Muscle of leg (tissue), 11 donors: ENCODE results near the gene GPR176. TPM values are rescaled to one million over a fixed set of nuclear protein-coding genes. Genes with fewer than 3 reads are reported as not detected.
A peak's percentile ranks its signal among the peaks of the same experiment; 100 is the strongest.

ENCODE experiments used
- DNase-seq: peaks from one replicate; pipeline ENCODE4 v3.0.0; 2013
- H3K27ac ChIP-seq: one replicate; pipeline ENCODE4 v1.5.1; 2013; ENCODE audit warnings: mild to moderate bottlenecking, low read length, control low read depth
- H3K27me3 ChIP-seq: one replicate; pipeline ENCODE4 v1.6.1; 2013; ENCODE audit warnings: low read length; ENCODE audit not compliant: control insufficient read depth, insufficient read depth
- H3K36me3 ChIP-seq: one replicate; pipeline ENCODE4 v1.6.1; 2013; ENCODE audit warnings: low read length; ENCODE audit not compliant: control insufficient read depth, insufficient read depth
- H3K4me1 ChIP-seq: one replicate; pipeline ENCODE4 v1.6.1; 2013; ENCODE audit warnings: low read length; ENCODE audit not compliant: control insufficient read depth, insufficient read depth
- H3K4me3 ChIP-seq: one replicate; pipeline ENCODE4 v1.5.1; 2013; ENCODE audit warnings: low read length, control low read depth
- H3K9me3 ChIP-seq: replicated peaks from 2 replicates; pipeline ENCODE4 v1.6.1; 2013; ENCODE audit warnings: low read depth, low read length; ENCODE audit not compliant: control insufficient read depth
- WGBS: methylation state at CpG from one replicate; pipeline ENCODE4 v1.1.5; 2013; ENCODE audit warnings: missing lambda C conversion rate; ENCODE audit not compliant: insufficient coverage; 5-methylcytosine and 5-hydroxymethylcytosine counted together
- polyA plus RNA-seq, 8 donors: library from polyadenylated mRNA; unstranded; fragments of 120-200 nt; gene quantifications; one replicate each; pipeline versions ENCODE4 v1.2.1 to v1.2.3, GENCODE V29; 2013; ENCODE audit warnings: inconsistent platforms in 1 of 8, low replicate concordance in 1 of 8; ENCODE audit not compliant: insufficient read length in 8 of 8, insufficient read depth in 1 of 8
- total RNA-seq: library from RNA; stranded (reverse); fragments of 120-200 nt; gene quantifications from one replicate; pipeline ENCODE4 v1.2.4, GENCODE V29; 2013

GPR176 gene
- total and polyA plus RNA-seq, 9 donors = 4.0 to 7.3 (median 6.4) TPM

GRCh38 chr15:39868396-39868795 is 51.7 kb downstream of the GPR176 start:
- H3K36me3 ChIP-seq = no peaks in the 10 kb centered on the region
- H3K27ac ChIP-seq = no peak overlapping the region
- 100% methylated on average over 1 of the region's 2 CpGs for WGBS
- H3K4me1 ChIP-seq = no peaks in the 10 kb centered on the region
- H3K27me3 ChIP-seq = no peaks in the 10 kb centered on the region
- no peak overlapping the region for H3K4me3 ChIP-seq
- no peak for DNase-seq
- H3K9me3 ChIP-seq = no peaks in the 10 kb centered on the region

DNA sequence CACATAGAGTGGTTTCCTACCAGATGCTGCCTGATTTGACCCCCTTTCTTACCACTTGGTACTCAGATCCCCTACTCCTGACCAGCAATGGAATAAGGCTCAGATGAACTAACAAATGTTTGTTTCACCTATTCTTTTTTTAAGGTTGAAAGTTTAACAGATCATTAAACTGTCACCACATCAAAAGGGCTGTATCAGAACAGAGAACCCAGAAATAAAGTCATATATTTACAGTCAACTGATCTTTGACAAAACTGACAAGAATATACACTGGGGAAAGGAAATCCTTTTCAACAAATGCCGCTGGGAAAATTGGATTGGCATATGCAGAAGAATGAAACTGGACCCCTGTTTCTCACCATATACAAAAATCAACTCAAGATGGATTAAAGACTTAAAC is 56.0 kb downstream of the GPR176 start:
- DNase-seq = no peak
- H3K9me3 ChIP-seq = no peaks in the 10 kb centered on the region
- WGBS = no CpG with 5 or more reads among the region's 1 CpG
- H3K4me3 ChIP-seq = no peak overlapping the region
- H3K36me3 ChIP-seq = no peaks in the 10 kb centered on the region
- no peaks in the 10 kb centered on the region for H3K4me1 ChIP-seq
- H3K27me3 ChIP-seq = no peaks in the 10 kb centered on the region
- H3K27ac ChIP-seq = no peak overlapping the region

DNA sequence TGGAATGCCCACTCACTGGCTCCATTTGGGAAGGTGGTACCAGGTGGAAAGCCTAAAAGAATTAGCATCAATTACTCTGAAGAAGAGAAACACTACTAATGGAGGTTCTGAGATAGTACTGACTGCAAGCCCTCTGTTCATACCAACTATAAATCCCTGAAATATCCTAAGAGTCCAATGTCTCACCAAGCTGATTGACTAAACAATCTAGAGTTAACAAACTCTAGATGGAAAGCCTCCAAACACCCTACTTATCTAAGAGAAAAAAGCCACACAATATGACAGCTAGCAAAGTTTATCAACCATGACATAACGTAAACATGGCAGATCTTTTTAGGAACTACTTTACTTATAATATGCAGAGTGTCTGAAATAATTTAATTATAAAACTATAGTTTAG is 59.2 kb downstream of the GPR176 start:
- H3K27ac ChIP-seq = no peak overlapping the region
- no CpG with 5 or more reads among the region's 1 CpG for WGBS
- H3K36me3 ChIP-seq = no peaks in the 10 kb centered on the region
- H3K9me3 ChIP-seq = no peaks in the 10 kb centered on the region
- no peak overlapping the region for H3K4me3 ChIP-seq
- H3K4me1 ChIP-seq = no peaks in the 10 kb centered on the region
- no peak for DNase-seq
- H3K27me3 ChIP-seq = no peaks in the 10 kb centered on the region

- no peaks in the 10 kb centered on the region for H3K27me3 ChIP-seq
- no peak overlapping the region for H3K4me3 ChIP-seq
- H3K9me3 ChIP-seq = no peaks in the 10 kb centered on the region
- no peak for DNase-seq
- WGBS = 95% methylated on average over 2 of the region's 3 CpGs
- no peaks in the 10 kb centered on the region for H3K4me1 ChIP-seq
- no peaks in the 10 kb centered on the region for H3K36me3 ChIP-seq
- no peak overlapping the region for H3K27ac ChIP-seq
Measured at GRCh38 chr15:39860200-39860599, 59.9 kb downstream of the GPR176 start.

DNA sequence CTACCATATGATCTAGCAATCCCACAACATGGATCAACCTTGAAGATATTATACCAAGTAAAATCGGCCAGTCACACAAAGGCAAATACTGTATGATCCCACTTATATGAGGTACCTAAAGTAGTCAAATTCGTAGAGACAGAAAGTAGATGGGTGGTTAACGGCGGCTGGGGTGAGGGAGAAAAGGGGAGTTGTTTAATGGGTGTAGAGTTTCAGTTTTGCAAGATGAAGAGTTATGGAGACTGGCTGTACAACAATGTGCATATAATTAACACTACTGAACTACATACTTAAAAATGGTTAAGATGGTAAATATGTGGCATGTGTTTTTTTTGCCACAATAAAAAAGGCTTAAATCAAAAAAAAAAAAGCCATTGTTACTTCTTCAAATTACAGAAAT is 60.4 kb downstream of the GPR176 start:
- no CpG with 5 or more reads among the region's 4 CpGs for WGBS
- H3K9me3 ChIP-seq = no peaks in the 10 kb centered on the region
- H3K4me3 ChIP-seq = no peak overlapping the region
- no peak for DNase-seq
- no peak overlapping the region for H3K27ac ChIP-seq
- H3K4me1 ChIP-seq = no peaks in the 10 kb centered on the region
- H3K27me3 ChIP-seq = no peaks in the 10 kb centered on the region
- H3K36me3 ChIP-seq = no peaks in the 10 kb centered on the region

- no peak for DNase-seq
Measured at GRCh38 chr15:39857132-39857531, 62.9 kb downstream of the GPR176 start.

GRCh38 chr15:39856357-39856756 is 63.7 kb downstream of the GPR176 start:
- H3K4me3 ChIP-seq = no peak overlapping the region
- H3K27me3 ChIP-seq = no peaks in the 10 kb centered on the region
- 76% methylated on average over 2 of the region's 3 CpGs for WGBS
- DNase-seq = no peak
- H3K4me1 ChIP-seq = no peaks in the 10 kb centered on the region
- H3K27ac ChIP-seq = no peak overlapping the region
- H3K9me3 ChIP-seq = no peaks in the 10 kb centered on the region
- H3K36me3 ChIP-seq = no peaks in the 10 kb centered on the region

More at GRCh38 chr15:39857132-39857531, 62.9 kb downstream of the GPR176 start:
- H3K36me3 ChIP-seq = no peaks in the 10 kb centered on the region
- WGBS = no CpG with 5 or more reads among the region's 1 CpG
- H3K9me3 ChIP-seq = no peaks in the 10 kb centered on the region
- no peaks in the 10 kb centered on the region for H3K27me3 ChIP-seq
- H3K27ac ChIP-seq = no peak overlapping the region
- no peaks in the 10 kb centered on the region for H3K4me1 ChIP-seq
- H3K4me3 ChIP-seq = no peak overlapping the region

GRCh38 chr15:39855400-39855799 is 64.7 kb downstream of the GPR176 start:
- Histone ChIP-seq H3K9me3 (no peaks in the 10 kb centered on the region), H3K27ac (no peak overlapping the region), H3K27me3 (no peaks in the 10 kb centered on the region), H3K36me3 (no peaks in the 10 kb centered on the region), H3K4me1 (no peaks in the 10 kb centered on the region), H3K4me3 (no peak overlapping the region)
- 20% methylated on average over 1 of the region's 2 CpGs for WGBS
- DNase-seq = peak; percentile 23

DNA sequence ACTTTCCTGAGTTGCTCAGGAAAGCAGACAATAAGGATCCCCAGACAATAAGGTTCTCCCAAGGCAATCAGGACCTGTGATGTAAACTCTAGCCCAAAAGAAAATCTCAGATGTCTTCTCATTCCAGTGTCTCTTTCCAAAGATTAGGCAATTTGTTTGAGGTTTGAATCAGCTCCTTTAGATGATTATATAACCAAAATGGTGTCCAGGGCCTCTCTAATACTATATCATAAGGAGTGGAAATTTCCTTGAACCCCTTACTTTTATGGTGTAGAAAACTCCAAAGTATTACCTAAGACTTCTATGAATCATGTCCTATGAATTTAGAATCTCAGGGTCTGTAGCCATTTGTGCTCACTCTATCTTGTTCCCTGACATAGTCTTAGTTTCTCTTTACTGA is 65.9 kb downstream of the GPR176 start:
- H3K4me3 ChIP-seq = no peak overlapping the region
- H3K36me3 ChIP-seq = no peaks in the 10 kb centered on the region
- H3K27me3 ChIP-seq = no peaks in the 10 kb centered on the region

DNA sequence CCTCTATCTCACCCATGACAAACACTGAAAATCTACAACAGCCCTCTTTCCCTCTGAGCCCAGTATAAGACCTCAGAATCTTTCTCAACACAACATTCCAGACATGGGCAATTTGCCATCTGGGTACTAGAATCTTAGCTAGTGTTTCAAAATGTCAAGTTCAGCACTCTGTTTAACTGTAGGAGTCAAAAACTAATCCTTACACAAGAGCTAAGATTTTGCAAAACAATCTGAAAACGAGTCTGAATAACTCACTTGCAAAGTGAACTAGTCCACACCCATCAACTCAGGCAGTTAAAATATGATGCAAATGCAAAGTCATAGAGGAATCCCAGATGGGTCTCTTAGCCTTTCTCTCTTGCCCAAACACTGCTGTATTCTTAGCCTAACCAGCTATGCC is 67.8 kb downstream of the GPR176 start:
- Histone ChIP-seq H3K27me3 (no peaks in the 10 kb centered on the region), H3K36me3 (no peaks in the 10 kb centered on the region), H3K9me3 (no peaks in the 10 kb centered on the region), H3K27ac (no peak overlapping the region), H3K4me1 (no peaks in the 10 kb centered on the region), H3K4me3 (no peak overlapping the region)
- DNase-seq = no peak
- WGBS = no CpG with 5 or more reads among the region's 1 CpG

More for the DNA sequence above, 65.9 kb downstream of the GPR176 start:
- no peaks in the 10 kb centered on the region for H3K9me3 ChIP-seq
- DNase-seq = no peak
- no peak overlapping the region for H3K27ac ChIP-seq
- no peaks in the 10 kb centered on the region for H3K4me1 ChIP-seq

DNA sequence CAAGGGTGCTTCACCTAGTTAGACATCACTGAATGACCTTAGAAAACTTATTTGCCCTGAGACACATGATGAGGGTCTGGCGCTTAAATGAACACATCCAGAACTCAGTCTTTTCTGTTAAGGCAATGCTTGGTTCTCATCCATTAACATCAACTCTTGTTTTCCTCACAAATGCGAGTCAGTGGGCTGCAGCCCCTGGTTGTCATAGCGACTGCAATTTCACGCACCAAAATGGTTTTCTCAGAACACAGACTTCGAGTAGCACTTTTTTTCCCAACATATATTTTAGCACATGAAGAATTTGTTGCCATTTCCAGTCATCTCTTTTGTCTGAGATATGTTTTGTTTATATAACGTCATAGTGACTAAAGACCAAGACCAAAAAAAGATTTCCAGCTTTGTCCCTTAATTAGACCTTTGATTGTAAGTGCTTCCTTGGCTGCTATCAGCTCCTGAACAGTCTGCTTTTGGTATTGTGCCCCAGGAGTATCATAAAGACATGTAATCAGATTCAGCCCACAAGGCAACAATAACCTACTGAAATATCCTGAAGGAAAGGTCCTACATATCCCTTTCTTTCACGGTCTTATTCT is 68.5 kb downstream of the GPR176 start:
- 14% methylated on average over 4 of the region's 7 CpGs for WGBS
- Histone ChIP-seq H3K4me1 (no peaks in the 10 kb centered on the region), H3K27me3 (no peaks in the 10 kb centered on the region), H3K9me3 (no peaks in the 10 kb centered on the region), H3K27ac (no peak overlapping the region), H3K4me3 (no peak overlapping the region), H3K36me3 (no peaks in the 10 kb centered on the region)
- DNase-seq = peak; percentile 48
